WTC11 (cell line): ENCODE results near the gene MARCO. TPM values are rescaled to one million over a fixed set of nuclear protein-coding genes. Genes with fewer than 3 reads are reported as not detected.

Experiments used
- ATAC-seq: fragments of 200-7000 bp; cut with Tn5 transposase; 2 replicates; pipeline ENCODE4 v1.10.0; 2021; ENCODE audit warnings: mild to moderate bottlenecking, moderate library complexity
- CTCF ChIA-PET: fragments of 300-600 bp; sonication (Branson Sonifier 250); formaldehyde crosslinking; loops from one replicate; lab custom pipeline; 2021; ENCODE audit warnings: antibody characterized with exemption; lab: Charles Lee
- POLR2A ChIA-PET: fragments of 350-600 bp; sonication (Branson Sonifier 250); formaldehyde crosslinking; loops from one replicate; lab custom pipeline; 2021; ENCODE audit warnings: antibody characterized with exemption; lab: Charles Lee
- DNase-seq: peaks from one replicate; pipeline ENCODE4 v3.0.0; 2021; ENCODE audit warnings: low spot score
- H3K27ac Mint-ChIP-seq: 2 replicates; pipeline ENCODE4 v1.8.0; 2021; ENCODE audit warnings: mixed read lengths
- H3K27me3 Mint-ChIP-seq: 2 replicates; pipeline ENCODE4 v1.8.0; 2021; ENCODE audit warnings: low read depth, mild to moderate bottlenecking, moderate library complexity, mixed read lengths
- H3K36me3 Mint-ChIP-seq: 2 replicates; pipeline ENCODE4 v1.8.0; 2021; ENCODE audit warnings: mixed read lengths
- H3K4me1 Mint-ChIP-seq: 2 replicates; pipeline ENCODE4 v1.8.0; 2022; ENCODE audit warnings: mixed read lengths
- H3K4me3 Mint-ChIP-seq: 2 replicates; pipeline ENCODE4 v1.8.0; 2021; ENCODE audit warnings: mild to moderate bottlenecking, moderate library complexity, mixed read lengths
- H3K9me3 Mint-ChIP-seq: 2 replicates; pipeline ENCODE4 v1.8.0; 2021; ENCODE audit warnings: mixed read lengths
- AFF4 ChIP-seq: sonication (generic); formaldehyde crosslinking; IDR thresholded peaks from 2 replicates; pipeline ENCODE4 v1.8.1; 2023; ENCODE audit warnings: mild to moderate bottlenecking, missing genetic modification reagents, borderline replicate concordance
- ARID4B ChIP-seq: sonication (generic); formaldehyde crosslinking; IDR thresholded peaks from 2 replicates; pipeline ENCODE4 v1.8.0; 2023; ENCODE audit warnings: missing genetic modification reagents, mild to moderate bottlenecking, borderline replicate concordance
- E2F4 ChIP-seq: sonication (generic); formaldehyde crosslinking; IDR thresholded peaks from 2 replicates; pipeline ENCODE4 v1.8.1; 2022; ENCODE audit warnings: low read depth, mild to moderate bottlenecking, moderate library complexity, missing genetic modification reagents, borderline replicate concordance
- ELF4 ChIP-seq: sonication (generic); formaldehyde crosslinking; IDR thresholded peaks from 2 replicates; pipeline ENCODE4 v1.8.1; 2022; ENCODE audit warnings: low read depth, mild to moderate bottlenecking, moderate library complexity, missing genetic modification reagents
- ETV6 ChIP-seq: sonication (generic); formaldehyde crosslinking; IDR thresholded peaks from 2 replicates; pipeline ENCODE4 v1.8.1; 2022; ENCODE audit warnings: mild to moderate bottlenecking, missing genetic modification reagents
- GTF2I ChIP-seq: fragments of 250-450 bp; sonication (Bioruptor Pico); conservative IDR thresholded peaks from 2 replicates; pipeline ENCODE4 v1.4.0; 2021; ENCODE audit warnings: mild to moderate bottlenecking
- SMAD4 ChIP-seq: sonication (generic); formaldehyde crosslinking; IDR thresholded peaks from 2 replicates; pipeline ENCODE4 v1.8.0; 2022; ENCODE audit warnings: mild to moderate bottlenecking, missing genetic modification reagents
- ZBTB21 ChIP-seq: sonication (generic); formaldehyde crosslinking; IDR thresholded peaks from 2 replicates; pipeline ENCODE4 v1.8.1; 2023; ENCODE audit warnings: mild to moderate bottlenecking, missing genetic modification reagents, borderline replicate concordance
- ZBTB43 ChIP-seq: sonication (generic); formaldehyde crosslinking; IDR thresholded peaks from 2 replicates; pipeline ENCODE4 v1.8.1; 2023; ENCODE audit warnings: mild to moderate bottlenecking, missing genetic modification reagents
- ZNF532 ChIP-seq: fragments of 250-450 bp; sonication (Bioruptor Pico); IDR thresholded peaks from 2 replicates; pipeline ENCODE4 v1.9.0; 2021; ENCODE audit warnings: mild to moderate bottlenecking, borderline replicate concordance
- ZSCAN18 ChIP-seq: fragments of 250-450 bp; sonication (Bioruptor Pico); IDR thresholded peaks from 2 replicates; pipeline ENCODE4 v2.1.2; 2022; ENCODE audit warnings: mild to moderate bottlenecking, moderate library complexity
- total RNA-seq: library from RNA; stranded (reverse); gene quantifications from 3 replicates; pipeline ENCODE4 v1.2.3, GENCODE V29; 2021
- TF ChIP-seq, protein P1 (sequence below): sonication (generic); formaldehyde crosslinking; IDR thresholded peaks from 2 replicates; pipeline ENCODE4 v1.8.0; 2022; ENCODE audit warnings: mild to moderate bottlenecking, missing genetic modification reagents
- TF ChIP-seq, protein P2 (sequence below): sonication (generic); formaldehyde crosslinking; IDR thresholded peaks from 2 replicates; pipeline ENCODE4 v1.8.1; 2022; ENCODE audit warnings: missing genetic modification reagents, borderline replicate concordance

Gene MARCO
- total RNA-seq, 1 experiment from 2014 or later = 0.11 TPM

- H3K27ac Mint-ChIP-seq = no peak overlapping the region
- DNase-seq = no peak
- H3K27me3 Mint-ChIP-seq = peaks cover 52% of the 10 kb centered on the region
- CTCF ChIA-PET = no interaction called here
- ATAC-seq = no peak
- peaks cover 10% of the 10 kb centered on the region for H3K9me3 Mint-ChIP-seq
- no peaks in the 10 kb centered on the region for H3K4me1 Mint-ChIP-seq
- no peak overlapping the region for H3K4me3 Mint-ChIP-seq
- no peaks in the 10 kb centered on the region for H3K36me3 Mint-ChIP-seq
- POLR2A ChIA-PET = no interaction called here
- TF ChIP-seq ZBTB21 (no peak), ZNF532 (CRISPR knock-in tag) (no peak), E2F4 (no peak), AFF4 (CRISPR knock-in tag) (no peak), ARID4B (CRISPR knock-in tag) (no peak), ELF4 (CRISPR knock-in tag) (no peak), GTF2I (no peak), ZSCAN18 (CRISPR knock-in tag) (no peak), ETV6 (no peak), SMAD4 (CRISPR knock-in tag) (no peak), ZBTB43 (CRISPR knock-in tag) (no peak)
- TF ChIP-seq, protein P1, sequence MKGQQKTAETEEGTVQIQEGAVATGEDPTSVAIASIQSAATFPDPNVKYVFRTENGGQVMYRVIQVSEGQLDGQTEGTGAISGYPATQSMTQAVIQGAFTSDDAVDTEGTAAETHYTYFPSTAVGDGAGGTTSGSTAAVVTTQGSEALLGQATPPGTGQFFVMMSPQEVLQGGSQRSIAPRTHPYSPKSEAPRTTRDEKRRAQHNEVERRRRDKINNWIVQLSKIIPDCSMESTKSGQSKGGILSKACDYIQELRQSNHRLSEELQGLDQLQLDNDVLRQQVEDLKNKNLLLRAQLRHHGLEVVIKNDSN (CRISPR knock-in tag) = no peak
- TF ChIP-seq, protein P2, sequence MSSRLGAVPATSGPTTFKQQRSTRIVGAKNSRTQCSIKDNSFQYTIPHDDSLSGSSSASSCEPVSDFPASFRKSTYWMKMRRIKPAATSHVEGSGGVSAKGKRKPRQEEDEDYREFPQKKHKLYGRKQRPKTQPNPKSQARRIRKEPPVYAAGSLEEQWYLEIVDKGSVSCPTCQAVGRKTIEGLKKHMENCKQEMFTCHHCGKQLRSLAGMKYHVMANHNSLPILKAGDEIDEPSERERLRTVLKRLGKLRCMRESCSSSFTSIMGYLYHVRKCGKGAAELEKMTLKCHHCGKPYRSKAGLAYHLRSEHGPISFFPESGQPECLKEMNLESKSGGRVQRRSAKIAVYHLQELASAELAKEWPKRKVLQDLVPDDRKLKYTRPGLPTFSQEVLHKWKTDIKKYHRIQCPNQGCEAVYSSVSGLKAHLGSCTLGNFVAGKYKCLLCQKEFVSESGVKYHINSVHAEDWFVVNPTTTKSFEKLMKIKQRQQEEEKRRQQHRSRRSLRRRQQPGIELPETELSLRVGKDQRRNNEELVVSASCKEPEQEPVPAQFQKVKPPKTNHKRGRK (CRISPR knock-in tag) = no peak
Measured at GRCh38 chr2:118974103-118974993, 32.4 kb downstream of the MARCO start.
